Fibroblast of pulmonary artery (primary cell): Measurements from ENCODE around the gene LCAT.

Source experiments
- DNase-seq: peaks from one replicate; pipeline ENCODE4 v3.0.0-alpha.2; 2010; ENCODE audit warnings: low read depth
- H3K4me3 ChIP-seq: replicated peaks from 2 replicates; pipeline ENCODE4 v1.5.1; 2011; ENCODE audit warnings: low read depth, mild to moderate bottlenecking, control low read depth, low read length, moderate library complexity
- CTCF ChIP-seq: IDR thresholded peaks from 2 replicates; pipeline ENCODE4 v1.5.1; 2011; ENCODE audit warnings: mild to moderate bottlenecking, control low read depth, low read length, inconsistent platforms; ENCODE audit errors: missing control alignments

Gene LCAT

DNA sequence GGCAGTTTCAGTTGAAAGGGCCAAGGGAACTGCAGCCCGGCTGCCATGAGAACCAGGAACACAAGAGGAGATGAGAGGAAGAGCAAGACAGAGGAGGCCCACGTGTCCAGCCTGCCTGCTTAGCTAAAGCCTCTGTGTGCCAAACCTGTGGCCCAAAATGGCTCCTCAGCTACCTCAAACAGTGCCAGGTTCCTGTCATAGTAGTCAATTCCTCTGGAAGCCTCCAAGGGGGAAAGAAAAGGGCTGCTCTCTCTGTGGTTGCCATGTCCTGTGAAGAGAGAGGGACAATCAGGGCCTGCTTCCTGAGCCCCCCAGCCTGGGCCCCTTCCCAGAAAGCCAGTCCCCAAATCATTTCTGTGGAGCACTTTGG is 19.4 kb upstream of the LCAT start:
- no peak overlapping the region for H3K4me3 ChIP-seq
- DNase-seq, result no peak
- no peak for TF ChIP-seq CTCF

- no peak for DNase-seq
- no peak for TF ChIP-seq CTCF
- H3K4me3 ChIP-seq, result no peak overlapping the region
Observed at GRCh38 chr16:67962135-67962534, 18.2 kb upstream of the LCAT start.

- TF ChIP-seq CTCF, result no peak
- no peak overlapping the region for H3K4me3 ChIP-seq
- DNase-seq, result no peak
Observed at GRCh38 chr16:67961551-67961957, 17.6 kb upstream of the LCAT start.

GRCh38 chr16:67959536-67960329 is 15.8 kb upstream of the LCAT start:
- peak; percentile 53 for DNase-seq
- no peak overlapping the region for H3K4me3 ChIP-seq
- TF ChIP-seq CTCF, result no peak

- H3K4me3 ChIP-seq, result no peak overlapping the region
- no peak for TF ChIP-seq CTCF
- no peak for DNase-seq
Observed at GRCh38 chr16:67957622-67958021, 13.7 kb upstream of the LCAT start.

DNA sequence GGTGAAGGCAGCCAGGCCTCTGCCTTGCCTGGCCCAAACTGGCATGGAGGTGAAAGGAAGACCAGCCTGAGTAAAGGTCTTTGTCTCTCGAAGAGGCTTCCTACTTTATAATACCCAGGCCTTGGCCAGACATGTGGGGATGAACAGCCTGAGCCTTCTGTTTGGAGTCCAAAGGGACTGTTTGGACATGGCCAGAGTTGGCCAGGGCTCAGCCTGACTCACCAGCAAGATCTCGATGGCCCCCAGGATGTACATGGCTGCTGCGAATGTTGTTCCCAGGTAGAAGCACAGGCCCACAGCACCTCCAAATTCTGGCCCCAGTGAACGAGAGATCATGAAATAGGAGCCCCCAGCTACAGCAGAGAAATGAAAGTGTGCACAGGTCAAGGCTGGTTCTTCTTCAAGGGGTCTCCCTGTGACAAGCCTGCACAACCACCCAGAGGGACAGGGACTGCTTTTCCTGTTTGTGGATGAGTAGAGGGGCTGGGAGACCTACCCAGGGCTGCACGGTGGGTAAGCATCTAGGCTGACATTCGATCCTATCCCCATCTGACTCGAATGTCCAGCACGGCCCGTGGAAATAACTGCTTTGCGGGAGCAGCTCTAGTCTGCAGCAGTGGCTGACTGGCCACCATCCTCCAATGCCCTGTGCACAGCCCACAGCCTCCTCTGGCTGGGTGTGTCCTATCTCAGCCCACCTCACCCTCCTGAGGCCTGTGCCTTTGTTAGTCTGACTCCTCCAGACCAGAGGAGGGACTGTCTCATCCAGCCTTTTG is 10.7 kb upstream of the LCAT start:
- no peak overlapping the region for H3K4me3 ChIP-seq
- no peak for TF ChIP-seq CTCF
- no peak for DNase-seq
